Activated CD8-positive, alpha-beta T cell treated with anti-CD3 and anti-CD28 coated beads, Interleukin-2, amount 10 ng/mL, durations not matched to agents 7 days and 5 days (primary cell): ENCODE data around the gene TBX1. TPM values are rescaled to one million over a fixed set of nuclear protein-coding genes. Genes with fewer than 3 reads are reported as not detected.

Experiments
- ATAC-seq: fragments of 150-1000 bp; cut with Tn5 transposase; one replicate; pipeline ENCODE4 v1.10.0; 2021; ENCODE audit warnings: moderate library complexity
- CTCF ChIA-PET: fragments of 350-600 bp; sonication (Branson Sonifier 250); formaldehyde crosslinking; loops from one replicate; lab custom pipeline; 2021; ENCODE audit warnings: antibody characterized with exemption; lab: Charles Lee
- POLR2A ChIA-PET: fragments of 350-600 bp; sonication (Branson Sonifier 250); formaldehyde crosslinking; loops from one replicate; lab custom pipeline; 2021; ENCODE audit warnings: antibody characterized with exemption; lab: Charles Lee
- DNase-seq: peaks from one replicate; pipeline ENCODE4 v3.0.0-alpha.2; 2020
- H3K27ac Mint-ChIP-seq: one replicate; pipeline ENCODE4 v1.8.0; 2021; ENCODE audit warnings: mild to moderate bottlenecking, mixed read lengths
- H3K27me3 Mint-ChIP-seq: one replicate; pipeline ENCODE4 v1.8.0; 2021; ENCODE audit warnings: low read depth, mixed read lengths
- H3K36me3 Mint-ChIP-seq: one replicate; pipeline ENCODE4 v1.8.0; 2021; ENCODE audit warnings: low read depth, mixed read lengths
- H3K4me1 Mint-ChIP-seq: one replicate; pipeline ENCODE4 v1.8.0; 2021; ENCODE audit warnings: low read depth, mixed read lengths
- H3K4me3 Mint-ChIP-seq: one replicate; pipeline ENCODE4 v1.8.0; 2021; ENCODE audit warnings: mild to moderate bottlenecking, mixed read lengths
- H3K9me3 Mint-ChIP-seq: one replicate; pipeline ENCODE4 v1.8.0; 2022; ENCODE audit warnings: mixed read lengths; ENCODE audit not compliant: insufficient read depth
- total RNA-seq, 2 experiments: library from RNA; stranded (reverse); gene quantifications; one replicate each; pipeline ENCODE4 v1.2.3, GENCODE V29; 2021

Gene TBX1
- total RNA-seq, 2 experiments from 2014 or later: 1.2 to 1.5 TPM

- ChIA-PET POLR2A (no interaction called here), CTCF (interaction anchor here (1.3 to 2.5 kb wide), 2 partner anchors 11 to 12 kb away, joined by 6 to 11 read pairs; no protein-coding TSS in a partner anchor)
- Mint-ChIP-seq H3K9me3 (no peaks in the 10 kb centered on the region), H3K4me1 (no peaks in the 10 kb centered on the region), H3K36me3 (no peaks in the 10 kb centered on the region), H3K4me3 (no peak overlapping the region), H3K27ac (no peak overlapping the region), H3K27me3 (no peaks in the 10 kb centered on the region)
- ATAC-seq: no peak
- DNase-seq: no peak
Observed at GRCh38 chr22:19742160-19743066, 18.2 kb upstream of the TBX1 start.

- H3K27ac Mint-ChIP-seq: no peak overlapping the region
Observed at GRCh38 chr22:19743081-19743480, 17.5 kb upstream of the TBX1 start.

GRCh38 chr22:19743651-19744050 is 16.9 kb upstream of the TBX1 start:
- DNase-seq: no peak
- Mint-ChIP-seq H3K27me3 (no peaks in the 10 kb centered on the region), H3K4me1 (no peaks in the 10 kb centered on the region), H3K27ac (no peak overlapping the region), H3K36me3 (no peaks in the 10 kb centered on the region), H3K9me3 (no peaks in the 10 kb centered on the region), H3K4me3 (no peak overlapping the region)
- POLR2A ChIA-PET: no interaction called here
- ATAC-seq: no peak
- CTCF ChIA-PET: no interaction called here

More at GRCh38 chr22:19743081-19743480, 17.5 kb upstream of the TBX1 start:
- Mint-ChIP-seq H3K36me3 (no peaks in the 10 kb centered on the region), H3K9me3 (no peaks in the 10 kb centered on the region), H3K27me3 (no peaks in the 10 kb centered on the region), H3K4me1 (no peaks in the 10 kb centered on the region), H3K4me3 (no peak overlapping the region)
- DNase-seq (no peak), ATAC-seq (no peak)
- ChIA-PET POLR2A (no interaction called here), CTCF (interaction anchor here (2.5 kb wide), 1 partner anchor 13 kb away, joined by 11 read pairs; no protein-coding TSS in a partner anchor)

GRCh38 chr22:19744350-19745006 is 16.1 kb upstream of the TBX1 start:
- ChIA-PET CTCF (no interaction called here), POLR2A (no interaction called here)
- no peaks in the 10 kb centered on the region for H3K27me3 Mint-ChIP-seq
- H3K36me3 Mint-ChIP-seq: no peaks in the 10 kb centered on the region
- ATAC-seq (no peak), DNase-seq (no peak)
- H3K9me3 Mint-ChIP-seq: no peaks in the 10 kb centered on the region
- H3K4me3 Mint-ChIP-seq: no peak overlapping the region
- no peaks in the 10 kb centered on the region for H3K4me1 Mint-ChIP-seq
- H3K27ac Mint-ChIP-seq: no peak overlapping the region

- Mint-ChIP-seq H3K4me1 (no peaks in the 10 kb centered on the region), H3K27me3 (no peaks in the 10 kb centered on the region), H3K27ac (no peak overlapping the region), H3K9me3 (no peaks in the 10 kb centered on the region), H3K4me3 (no peak overlapping the region), H3K36me3 (no peaks in the 10 kb centered on the region)
- CTCF ChIA-PET: interaction anchor here (1.7 kb wide), 1 partner anchor 15 kb away, joined by 10 read pairs; no protein-coding TSS in a partner anchor
- POLR2A ChIA-PET: no interaction called here
- DNase-seq: no peak
- ATAC-seq: no peak
Observed at GRCh38 chr22:19745155-19746101, 15.2 kb upstream of the TBX1 start.

- H3K27ac Mint-ChIP-seq: no peak overlapping the region
- POLR2A ChIA-PET: no interaction called here
- ATAC-seq: no peak
- H3K9me3 Mint-ChIP-seq: no peaks in the 10 kb centered on the region
- no peaks in the 10 kb centered on the region for H3K27me3 Mint-ChIP-seq
- no peak overlapping the region for H3K4me3 Mint-ChIP-seq
- DNase-seq: no peak
- H3K4me1 Mint-ChIP-seq: no peaks in the 10 kb centered on the region
- CTCF ChIA-PET: interaction anchor here (1.6 to 1.7 kb wide), 2 partner anchors 16 kb away, joined by 3 to 10 read pairs; no protein-coding TSS in a partner anchor
- H3K36me3 Mint-ChIP-seq: no peaks in the 10 kb centered on the region
Observed at GRCh38 chr22:19746726-19747125, 13.9 kb upstream of the TBX1 start.

GRCh38 chr22:19747551-19747950 is 13.0 kb upstream of the TBX1 start:
- no peak for ATAC-seq
- no peak overlapping the region for H3K4me3 Mint-ChIP-seq
- ChIA-PET POLR2A (no interaction called here), CTCF (interaction anchor here (1.6 kb wide), 1 partner anchor 17 kb away, joined by 3 read pairs; no protein-coding TSS in a partner anchor)
- H3K36me3 Mint-ChIP-seq: no peaks in the 10 kb centered on the region
- no peaks in the 10 kb centered on the region for H3K9me3 Mint-ChIP-seq
- H3K4me1 Mint-ChIP-seq: no peaks in the 10 kb centered on the region
- no peak overlapping the region for H3K27ac Mint-ChIP-seq
- H3K27me3 Mint-ChIP-seq: no peaks in the 10 kb centered on the region
- no peak for DNase-seq

GRCh38 chr22:19748139-19748538 is 12.4 kb upstream of the TBX1 start:
- no peak overlapping the region for H3K27ac Mint-ChIP-seq
- no peaks in the 10 kb centered on the region for H3K36me3 Mint-ChIP-seq
- ChIA-PET CTCF (interaction anchor here (1.6 kb wide), 1 partner anchor 18 kb away, joined by 3 read pairs; no protein-coding TSS in a partner anchor), POLR2A (no interaction called here)
- H3K27me3 Mint-ChIP-seq: peaks cover 3% of the 10 kb centered on the region
- DNase-seq (no peak), ATAC-seq (no peak)
- no peaks in the 10 kb centered on the region for H3K9me3 Mint-ChIP-seq
- no peak overlapping the region for H3K4me3 Mint-ChIP-seq
- H3K4me1 Mint-ChIP-seq: no peaks in the 10 kb centered on the region

GRCh38 chr22:19748991-19749664 is 11.4 kb upstream of the TBX1 start:
- DNase-seq: no peak
- ChIA-PET CTCF (no interaction called here), POLR2A (no interaction called here)
- Mint-ChIP-seq H3K27ac (no peak overlapping the region), H3K4me1 (no peaks in the 10 kb centered on the region), H3K4me3 (no peak overlapping the region), H3K36me3 (no peaks in the 10 kb centered on the region), H3K27me3 (peaks cover 10% of the 10 kb centered on the region), H3K9me3 (no peaks in the 10 kb centered on the region)
- no peak for ATAC-seq

- H3K36me3 Mint-ChIP-seq: no peaks in the 10 kb centered on the region
- H3K27ac Mint-ChIP-seq: no peak overlapping the region
- ATAC-seq (no peak), DNase-seq (no peak)
- no peaks in the 10 kb centered on the region for H3K4me1 Mint-ChIP-seq
- H3K27me3 Mint-ChIP-seq: peaks cover 17% of the 10 kb centered on the region
- POLR2A ChIA-PET: no interaction called here
- no peaks in the 10 kb centered on the region for H3K9me3 Mint-ChIP-seq
- H3K4me3 Mint-ChIP-seq: no peak overlapping the region
- CTCF ChIA-PET: no interaction called here
Observed at GRCh38 chr22:19749876-19750275, 10.7 kb upstream of the TBX1 start.
